IMR-90 (cell line): Measurements from ENCODE around the gene SYNE3. TPM values are rescaled to one million over a fixed set of nuclear protein-coding genes. Genes with fewer than 3 reads are reported as not detected.

ENCODE experiments used
- ATAC-seq: fragments of 200-7000 bp; cut with Tn5 transposase; 2 replicates; pipeline ENCODE4 v1.9.1; 2020; ENCODE audit warnings: low read depth, mild to moderate bottlenecking, moderate library complexity
- BruUV-seq: library from RNA; stranded (reverse); fragments of 400-500 nt; replicated peaks from 2 replicates; lab custom pipeline; 2021; lab: Mats Ljungman, UMichigan
- CTCF ChIA-PET: fragments of 300-600 bp; formaldehyde crosslinking; extraction: SDS; loops from one replicate; lab custom pipeline; 2021; ENCODE audit warnings: antibody characterized with exemption; lab: Yijun Ruan, JAX
- POLR2A ChIA-PET: fragments of 300-600 bp; sonication (Branson Sonifier 250); formaldehyde crosslinking; loops from one replicate; lab custom pipeline; 2022; ENCODE audit warnings: antibody characterized with exemption; ENCODE audit not compliant: unreplicated experiment; lab: Charles Lee
- DNase-seq: peaks from one replicate; pipeline ENCODE4 v3.0.0; 2013
- H2AFZ ChIP-seq: replicated peaks from 2 replicates; pipeline ENCODE3; 2013; ENCODE audit warnings: low read length, mild to moderate bottlenecking; ENCODE audit not compliant: poor library complexity
- H2AK5ac ChIP-seq: 2 replicates; pipeline ENCODE4 v1.6.1; 2013; ENCODE audit warnings: low read depth, low read length, inconsistent platforms
- H2AK9ac ChIP-seq: replicated peaks from 2 replicates; pipeline ENCODE3; 2013; ENCODE audit warnings: mild to moderate bottlenecking, low read depth, low read length, moderate library complexity; ENCODE audit not compliant: poor library complexity
- H2BK120ac ChIP-seq: 2 replicates; pipeline ENCODE4 v1.6.1; 2013; ENCODE audit warnings: low read depth, low read length, inconsistent platforms
- H2BK15ac ChIP-seq: 3 replicates; pipeline ENCODE4 v1.6.1; 2013; ENCODE audit warnings: low read depth, low read length, inconsistent platforms
- H2BK20ac ChIP-seq: 2 replicates; pipeline ENCODE4 v1.6.1; 2013; ENCODE audit warnings: low read depth, mild to moderate bottlenecking, inconsistent platforms, low read length, moderate library complexity
- H2BK5ac ChIP-seq: 2 replicates; pipeline ENCODE4 v1.6.1; 2013; ENCODE audit warnings: mild to moderate bottlenecking, low read depth, low read length, inconsistent platforms; ENCODE audit not compliant: poor library complexity, severe bottlenecking
- H3K14ac ChIP-seq: replicated peaks from 2 replicates; pipeline ENCODE4 v1.6.1; 2013; ENCODE audit warnings: low read depth, low read length, inconsistent platforms
- H3K18ac ChIP-seq: 2 replicates; pipeline ENCODE4 v1.6.1; 2013; ENCODE audit warnings: low read depth, low read length, control low read depth
- H3K23ac ChIP-seq: 2 replicates; pipeline ENCODE4 v1.6.1; 2013; ENCODE audit warnings: low read depth, low read length, inconsistent platforms
- H3K27ac ChIP-seq: 2 replicates; pipeline ENCODE4 v1.5.1; 2013; ENCODE audit warnings: mild to moderate bottlenecking, control low read depth, low read length; ENCODE audit not compliant: insufficient read depth
- H3K27me3 ChIP-seq: 2 replicates; pipeline ENCODE4 v1.6.1; 2013; ENCODE audit warnings: low read length; ENCODE audit not compliant: control insufficient read depth, insufficient read depth
- H3K36me3 ChIP-seq: 2 replicates; pipeline ENCODE4 v1.6.1; 2013; ENCODE audit warnings: low read length, mixed read lengths; ENCODE audit not compliant: control insufficient read depth, insufficient read depth
- H3K4ac ChIP-seq: 2 replicates; pipeline ENCODE4 v1.6.1; 2013; ENCODE audit warnings: low read depth, low read length, inconsistent platforms
- H3K4me1 ChIP-seq: 2 replicates; pipeline ENCODE4 v1.6.1; 2013; ENCODE audit warnings: low read length, mixed read lengths; ENCODE audit not compliant: control insufficient read depth, insufficient read depth
- H3K4me2 ChIP-seq: 2 replicates; pipeline ENCODE4 v1.6.1; 2013; ENCODE audit warnings: low read depth, mild to moderate bottlenecking, control low read depth, low read length, moderate library complexity
- H3K4me3 ChIP-seq: 2 replicates; pipeline ENCODE4 v1.5.1; 2013; ENCODE audit warnings: low read depth, mild to moderate bottlenecking, control low read depth, low read length, moderate library complexity; ENCODE audit not compliant: insufficient read depth
- H3K56ac ChIP-seq: 2 replicates; pipeline ENCODE4 v1.6.1; 2013; ENCODE audit warnings: low read length, inconsistent platforms; ENCODE audit not compliant: insufficient read depth; ENCODE audit errors: extremely low read depth
- H3K79me1 ChIP-seq, 2 experiments: 2 replicates each; pipeline ENCODE4 v1.6.1; 2013; ENCODE audit warnings: low read length in 2 of 2, inconsistent platforms in 1 of 2, low read depth in 1 of 2
- H3K9ac ChIP-seq: 2 replicates; pipeline ENCODE4 v1.6.1; 2013; ENCODE audit warnings: low read depth, low read length, control low read depth
- H3K9me1 ChIP-seq: 2 replicates; pipeline ENCODE4 v1.6.1; 2013; ENCODE audit warnings: low read length, inconsistent platforms; ENCODE audit not compliant: insufficient read depth
- H3K9me3 ChIP-seq: 2 replicates; pipeline ENCODE4 v1.6.1; 2013; ENCODE audit warnings: low read length; ENCODE audit not compliant: control insufficient read depth, insufficient read depth
- H4K20me1 ChIP-seq: 2 replicates; pipeline ENCODE4 v1.6.1; 2013; ENCODE audit warnings: low read length, inconsistent platforms; ENCODE audit not compliant: insufficient read depth
- H4K5ac ChIP-seq: 2 replicates; pipeline ENCODE4 v1.6.1; 2013; ENCODE audit warnings: mild to moderate bottlenecking, low read depth, low read length, control low read depth
- H4K8ac ChIP-seq, 2 experiments: 2 replicates each; pipeline ENCODE4 v1.6.1; 2013; ENCODE audit warnings: low read depth in 2 of 2, low read length in 2 of 2, control low read depth in 1 of 2, inconsistent platforms in 1 of 2
- H4K91ac ChIP-seq: 2 replicates; pipeline ENCODE4 v1.6.1; 2013; ENCODE audit warnings: low read depth, low read length, inconsistent platforms; ENCODE audit not compliant: insufficient read depth
- CHD1 ChIP-seq: IDR thresholded peaks from 2 replicates; pipeline ENCODE4 v1.6.1; 2012; ENCODE audit warnings: low read depth, low read length, improper control_type of control experiment
- MXI1 ChIP-seq: IDR thresholded peaks from 2 replicates; pipeline ENCODE4 v1.6.1; 2012; ENCODE audit warnings: low read depth, mild to moderate bottlenecking, low read length, moderate library complexity, borderline replicate concordance
- WGBS, 2 experiments: methylation state at CpG; one replicate each; pipeline versions ENCODE4 v1.1.5 to v1.1.7; 2013; ENCODE audit warnings: missing lambda C conversion rate in 2 of 2; ENCODE audit not compliant: insufficient read length in 1 of 2; ENCODE audit errors: extremely low coverage in 2 of 2; 5-methylcytosine and 5-hydroxymethylcytosine counted together
- dilution Hi-C: fragments of 300-500 bp; cut with HindIII; formaldehyde crosslinking; loops from one replicate; pipeline ENCODE4 v1.14.3; 2018; ENCODE audit warnings: low sequenced_read_pairs; ENCODE audit not compliant: unreplicated experiment
- in situ Hi-C: fragments of 300-500 bp; cut with MboI; formaldehyde crosslinking; loops from 3 replicates; pipeline ENCODE4 v1.14.3; 2019; ENCODE audit warnings: low sequenced_read_pairs, inconsistent platforms, mixed read lengths
- intact Hi-C: fragments of 100-400 bp; cut with micrococcal nuclease; formaldehyde crosslinking; loops from 2 replicates; pipeline ENCODE4 v1.10.0; 2022
- polyA plus RNA-seq, 3 experiments: library from polyadenylated mRNA; depleted of rRNA; stranded (reverse); fragments of >200 nt; gene quantifications; 2 replicates each; pipeline ENCODE4 v1.2.3, GENCODE V29; 2012; ENCODE audit warnings: low replicate concordance in 1 of 3
- total RNA-seq: library from RNA; depleted of rRNA; stranded (reverse); fragments of >200 nt; gene quantifications from 2 replicates; pipeline ENCODE4 v1.2.3, GENCODE V29; 2012

SYNE3 gene
- total and polyA plus RNA-seq, 2 of the 4 experiments (the other 2 are of a cell fraction) = 2.9 to 5.0 TPM

DNA sequence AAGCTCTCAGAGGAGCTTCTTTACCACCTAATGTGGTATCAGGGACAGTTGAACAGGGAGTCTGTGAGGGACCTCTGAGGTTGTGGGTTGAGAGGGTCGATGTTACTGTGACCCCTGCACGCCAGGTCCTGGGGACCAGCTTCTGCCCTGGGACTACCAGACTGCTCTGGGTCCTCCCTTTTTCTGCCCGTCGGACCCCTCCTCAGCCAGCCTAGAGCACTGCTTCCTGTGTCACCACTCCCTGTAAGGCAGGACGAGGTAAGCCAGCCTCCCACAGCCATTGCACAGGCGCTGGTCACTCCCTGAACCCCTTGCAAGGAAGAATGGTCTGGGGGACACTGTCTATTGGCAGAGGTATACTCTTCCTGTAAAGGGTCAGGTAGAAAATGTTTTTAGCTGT lies 38.1 kb downstream of the SYNE3 start:
- no peak overlapping the region for H3K56ac ChIP-seq
- H3K4ac ChIP-seq = no peak overlapping the region
- no peak overlapping the region for H2AK5ac ChIP-seq
- H2BK5ac ChIP-seq = no peak overlapping the region
- no peak overlapping the region for H2BK15ac ChIP-seq
- no peak overlapping the region for H2BK120ac ChIP-seq
- intact Hi-C loops = no loop called here
- peaks cover 0 to 59% of the 10 kb centered on the region in 2 experiments; a peak in 2 of 4 replicates for H3K79me1 ChIP-seq
- no peak for TF ChIP-seq CHD1
- TF ChIP-seq MXI1 = no peak
- no TSS peak for BruUV-seq
- no peak overlapping the region for H2AK9ac ChIP-seq
- no peak overlapping the region for H4K91ac ChIP-seq
- dilution Hi-C loops = no loop called here
- H3K36me3 ChIP-seq = peaks cover 10% of the 10 kb centered on the region; the same call in 1 of the 2 replicates
- ChIA-PET CTCF (interaction anchor here (0.6 kb wide), 1 partner anchor 20 kb away, joined by 3 read pairs; no protein-coding TSS in a partner anchor), POLR2A (no interaction called here)
- no peaks in the 10 kb centered on the region; the same call in 1 of the 2 replicates for H4K20me1 ChIP-seq
- DNase-seq (no peak), ATAC-seq (no peak)
- peaks cover 21% of the 10 kb centered on the region; the same call in 1 of the 2 replicates for H3K9me1 ChIP-seq
- H3K9ac ChIP-seq = no peak overlapping the region
- H2BK20ac ChIP-seq = no peak overlapping the region
- no peak overlapping the region for H2AFZ ChIP-seq
- no CpG with 5 or more reads among the region's 6 CpGs for WGBS, 2 experiments
- H3K27me3 ChIP-seq = no peaks in the 10 kb centered on the region
- H3K18ac ChIP-seq = no peak overlapping the region
- in situ Hi-C loops = no loop called here
- H3K9me3 ChIP-seq = no peaks in the 10 kb centered on the region
- no peak overlapping the region for H3K27ac ChIP-seq
- H3K4me2 ChIP-seq = no peak overlapping the region
- no peak overlapping the region for H3K23ac ChIP-seq
- H4K5ac ChIP-seq = no peak overlapping the region
- no peak overlapping the region for H4K8ac ChIP-seq
- H3K4me1 ChIP-seq = peaks cover 14% of the 10 kb centered on the region
- no peak overlapping the region for H3K4me3 ChIP-seq
- H3K14ac ChIP-seq = no peak overlapping the region
